Measurements from ENCODE around the gene SBK1.

SBK1 gene

GRCh38 chr16:28308794-28309584, 16.7 kb downstream of the SBK1 start:
- intact Hi-C loops (cut with DNase I; ENCODE audit: low total_unique reads): no loop called here
- Histone ChIP-seq H3K4me1 (no peaks in the 10 kb centered on the region), H3K27ac (no peak overlapping the region), H3K27me3 (peaks cover 0 to 11% of the 10 kb centered on the region in 2 donors), H3K9me3 (no peaks in the 10 kb centered on the region), H3K36me3 (no peaks in the 10 kb centered on the region), H3K4me3 (no peak overlapping the region)
- DNase-seq: no peak
- no peak for TF ChIP-seq CTCF (IDR thresholded peaks at IDR 0.05)

- no peak overlapping the region for H3K27ac ChIP-seq
- H3K9me3 ChIP-seq: no peaks in the 10 kb centered on the region
- DNase-seq: no peak
- no peaks in the 10 kb centered on the region for H3K36me3 ChIP-seq
- no peaks in the 10 kb centered on the region for H3K4me1 ChIP-seq
- H3K27me3 ChIP-seq: peaks cover 0 to 13% of the 10 kb centered on the region in 2 donors
- TF ChIP-seq CTCF (IDR thresholded peaks at IDR 0.05): no peak
- intact Hi-C loops (cut with DNase I; ENCODE audit: low total_unique reads): no loop called here
- no peak overlapping the region for H3K4me3 ChIP-seq
Measured at GRCh38 chr16:28309811-28310311, 17.5 kb downstream of the SBK1 start.

GRCh38 chr16:28310796-28311195, 18.5 kb downstream of the SBK1 start:
- no peak for TF ChIP-seq CTCF (IDR thresholded peaks at IDR 0.05)
- intact Hi-C loops (cut with DNase I; ENCODE audit: low total_unique reads): no loop called here
- DNase-seq: no peak
- no peaks in the 10 kb centered on the region for H3K9me3 ChIP-seq
- H3K4me1 ChIP-seq: no peaks in the 10 kb centered on the region
- no peak overlapping the region for H3K4me3 ChIP-seq
- peaks cover 0 to 13% of the 10 kb centered on the region in 2 donors for H3K27me3 ChIP-seq
- no peaks in the 10 kb centered on the region for H3K36me3 ChIP-seq
- no peak overlapping the region for H3K27ac ChIP-seq

- TF ChIP-seq CTCF (IDR thresholded peaks at IDR 0.05): no peak
- Histone ChIP-seq H3K27me3 (peaks cover 0 to 13% of the 10 kb centered on the region in 2 donors), H3K27ac (no peak overlapping the region), H3K4me1 (no peaks in the 10 kb centered on the region), H3K36me3 (no peaks in the 10 kb centered on the region), H3K4me3 (no peak overlapping the region), H3K9me3 (no peaks in the 10 kb centered on the region)
- no peak for DNase-seq
- intact Hi-C loops (cut with DNase I; ENCODE audit: low total_unique reads): no loop called here
Measured at GRCh38 chr16:28311413-28311812, 19.1 kb downstream of the SBK1 start.

GRCh38 chr16:28311913-28312312, 19.6 kb downstream of the SBK1 start:
- no peaks in the 10 kb centered on the region for H3K4me1 ChIP-seq
- no peak for TF ChIP-seq CTCF (IDR thresholded peaks at IDR 0.05)
- intact Hi-C loops (cut with DNase I; ENCODE audit: low total_unique reads): no loop called here
- DNase-seq: no peak
- H3K27ac ChIP-seq: no peak overlapping the region
- no peaks in the 10 kb centered on the region for H3K9me3 ChIP-seq
- H3K4me3 ChIP-seq: no peak overlapping the region
- H3K27me3 ChIP-seq: peaks cover 0 to 17% of the 10 kb centered on the region in 2 donors
- H3K36me3 ChIP-seq: no peaks in the 10 kb centered on the region
